GM19395 (cell line): Measurements from ENCODE around the gene TNS3.

ENCODE experiments used
- ATAC-seq: cut with Tn5 transposase; IDR thresholded peaks from one replicate; pipeline ENCODE4 v1.9.1; 2021; ENCODE audit warnings: mild to moderate bottlenecking, moderate library complexity; ENCODE audit not compliant: unreplicated experiment

The TNS3 gene

DNA sequence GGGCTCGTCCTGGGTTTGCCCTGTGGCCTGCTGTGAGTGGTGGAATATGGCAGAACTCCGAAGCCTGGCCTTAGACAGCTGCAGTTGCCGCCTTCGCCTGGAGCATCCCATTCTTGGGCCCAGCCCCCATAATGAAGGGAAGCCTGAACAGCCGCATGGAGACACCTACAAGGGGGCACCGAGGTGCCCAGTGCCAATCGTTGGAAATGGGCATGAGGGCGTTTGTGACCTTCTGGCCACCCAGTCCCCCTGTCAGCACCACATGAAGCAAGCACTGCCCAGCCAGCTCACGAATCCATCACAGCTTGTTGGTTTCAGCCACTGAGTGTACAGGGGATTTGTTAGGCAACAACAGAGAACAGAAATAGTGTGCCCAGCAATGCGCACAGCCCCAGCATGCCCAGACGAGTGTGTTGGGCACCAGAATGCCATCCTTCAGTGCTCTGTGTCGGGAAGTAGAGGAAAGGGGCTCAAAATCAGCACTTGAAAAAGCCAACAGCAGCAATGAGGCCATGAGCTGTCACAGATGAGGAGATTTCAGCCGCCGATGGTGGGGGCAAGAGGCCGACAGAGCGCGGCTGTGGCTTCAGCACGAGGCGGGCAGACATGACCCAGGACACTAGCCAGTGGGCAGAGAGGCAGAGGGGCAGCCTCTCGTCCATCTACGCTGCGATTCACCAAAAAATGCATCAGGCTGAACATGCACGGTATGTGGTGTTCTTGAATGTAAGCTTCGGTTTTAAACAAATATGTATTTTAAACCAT lies 91.2 kb downstream of the TNS3 start:
- no peak for ATAC-seq

DNA sequence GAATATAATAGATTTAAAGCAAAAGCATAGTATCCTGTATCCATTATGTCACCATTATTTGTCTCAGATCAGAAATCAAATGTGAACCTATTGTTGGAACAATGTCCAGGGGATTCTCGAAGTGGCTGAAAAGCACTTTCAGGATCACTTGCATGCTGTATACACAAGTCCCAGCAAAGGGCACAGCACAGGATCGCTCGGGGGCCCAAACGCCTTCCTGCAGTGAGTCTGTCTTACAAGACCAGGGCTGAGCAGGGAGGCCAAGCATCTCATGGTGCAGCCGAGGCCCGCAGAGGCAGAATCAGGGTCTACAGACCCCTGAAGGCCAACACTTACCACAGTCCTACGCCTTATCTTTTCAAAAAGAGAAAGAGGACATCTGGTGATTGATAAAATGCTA lies 92.3 kb downstream of the TNS3 start:
- ATAC-seq: no peak

- no peak for ATAC-seq
Observed at GRCh38 chr7:47488969-47489342, 93.0 kb downstream of the TNS3 start.

GRCh38 chr7:47488201-47488968 lies 93.5 kb downstream of the TNS3 start:
- ATAC-seq: no peak

DNA sequence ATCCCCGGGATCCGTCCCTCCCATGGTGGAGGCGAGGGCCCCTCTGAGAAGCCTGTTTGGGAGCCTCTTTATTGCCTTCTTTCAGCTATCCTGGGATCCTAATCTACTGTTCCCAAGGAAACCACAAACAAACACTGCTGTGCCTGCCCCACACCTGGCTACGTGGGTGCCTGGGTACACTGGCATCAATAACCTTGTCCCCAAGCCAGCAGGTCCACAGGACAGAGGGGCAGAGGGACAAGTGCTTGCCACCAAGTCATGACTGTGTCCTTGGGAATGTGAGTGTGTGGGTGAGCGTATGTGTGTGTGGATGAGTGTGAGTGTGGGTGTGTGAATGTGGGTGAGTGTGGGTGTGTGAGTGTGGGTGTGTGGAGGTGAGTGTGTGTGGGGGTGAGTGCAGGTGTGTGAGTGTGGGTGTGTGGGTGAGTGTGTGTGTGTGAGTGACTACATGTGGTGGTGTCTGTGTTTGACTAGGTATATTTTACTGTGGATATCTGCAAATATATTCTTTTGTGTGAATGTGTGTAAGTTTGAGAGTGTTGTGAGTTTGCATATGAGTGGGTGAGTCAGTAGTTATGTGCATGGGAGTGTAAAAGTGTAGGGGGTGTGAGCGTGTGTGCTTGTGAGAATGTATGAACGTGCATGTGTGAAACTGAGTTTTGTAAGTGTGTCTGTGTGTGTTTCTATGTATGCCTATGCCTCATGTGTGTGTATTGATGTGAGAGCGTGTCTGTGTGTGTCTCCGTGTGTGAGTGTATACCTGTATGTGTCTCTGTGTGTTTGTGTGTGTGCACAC lies 96.1 kb downstream of the TNS3 start:
- no peak for ATAC-seq

DNA sequence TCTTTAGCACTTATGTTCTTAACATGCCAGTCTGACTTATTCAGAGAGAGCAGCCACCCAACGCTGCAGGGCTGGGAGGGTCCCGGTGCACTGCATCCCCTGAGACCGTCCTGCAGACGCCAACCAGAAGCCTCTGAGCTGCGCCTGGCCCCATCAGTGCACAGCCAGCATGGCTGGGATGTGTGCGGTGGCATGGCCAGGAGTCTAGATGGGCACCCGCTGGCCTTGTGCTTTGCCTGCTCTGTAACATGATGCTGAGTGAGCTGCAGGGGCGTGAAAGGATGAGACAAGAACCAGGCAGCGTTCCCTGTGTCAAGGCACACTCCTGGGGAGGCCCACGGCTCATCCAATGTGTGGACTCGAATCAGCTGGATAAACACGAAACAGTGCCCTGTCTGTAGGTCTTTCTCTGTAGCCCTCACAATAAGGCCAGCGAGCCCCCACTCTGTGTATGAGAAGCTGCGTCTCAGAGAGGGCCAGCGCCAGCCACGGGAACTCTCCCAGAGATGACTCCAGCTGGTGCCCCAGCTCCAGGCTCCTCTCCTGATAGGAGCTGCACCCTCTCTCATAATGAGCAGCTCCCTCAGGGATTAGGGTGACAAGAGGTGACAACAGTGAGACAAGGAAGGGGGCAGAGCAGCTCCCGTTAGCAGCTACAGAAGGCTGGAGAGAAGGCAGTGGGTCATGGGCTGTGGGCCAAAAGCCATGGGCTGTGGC lies 96.8 kb downstream of the TNS3 start:
- no peak for ATAC-seq

DNA sequence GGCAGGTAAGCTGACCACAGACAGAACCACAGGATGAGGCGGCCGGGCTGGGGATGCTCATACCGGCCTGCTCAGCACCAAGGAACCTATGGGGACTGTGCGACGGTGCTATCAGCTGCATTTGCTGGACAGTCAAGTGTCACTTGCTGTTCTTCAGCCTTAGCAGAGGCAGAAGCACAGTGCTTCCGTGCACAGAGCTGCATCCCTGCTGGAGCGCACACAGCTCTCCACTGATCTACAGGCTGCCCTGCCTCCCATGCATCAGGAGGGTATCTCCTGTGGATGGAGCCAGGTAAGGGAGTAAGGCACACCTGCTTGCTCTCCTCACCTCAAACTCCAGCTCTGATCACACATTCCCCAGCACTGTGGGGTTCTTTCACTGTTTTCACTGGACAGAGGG lies 97.5 kb downstream of the TNS3 start:
- no peak for ATAC-seq

GRCh38 chr7:47483604-47484273 lies 98.2 kb downstream of the TNS3 start:
- no peak for ATAC-seq

DNA sequence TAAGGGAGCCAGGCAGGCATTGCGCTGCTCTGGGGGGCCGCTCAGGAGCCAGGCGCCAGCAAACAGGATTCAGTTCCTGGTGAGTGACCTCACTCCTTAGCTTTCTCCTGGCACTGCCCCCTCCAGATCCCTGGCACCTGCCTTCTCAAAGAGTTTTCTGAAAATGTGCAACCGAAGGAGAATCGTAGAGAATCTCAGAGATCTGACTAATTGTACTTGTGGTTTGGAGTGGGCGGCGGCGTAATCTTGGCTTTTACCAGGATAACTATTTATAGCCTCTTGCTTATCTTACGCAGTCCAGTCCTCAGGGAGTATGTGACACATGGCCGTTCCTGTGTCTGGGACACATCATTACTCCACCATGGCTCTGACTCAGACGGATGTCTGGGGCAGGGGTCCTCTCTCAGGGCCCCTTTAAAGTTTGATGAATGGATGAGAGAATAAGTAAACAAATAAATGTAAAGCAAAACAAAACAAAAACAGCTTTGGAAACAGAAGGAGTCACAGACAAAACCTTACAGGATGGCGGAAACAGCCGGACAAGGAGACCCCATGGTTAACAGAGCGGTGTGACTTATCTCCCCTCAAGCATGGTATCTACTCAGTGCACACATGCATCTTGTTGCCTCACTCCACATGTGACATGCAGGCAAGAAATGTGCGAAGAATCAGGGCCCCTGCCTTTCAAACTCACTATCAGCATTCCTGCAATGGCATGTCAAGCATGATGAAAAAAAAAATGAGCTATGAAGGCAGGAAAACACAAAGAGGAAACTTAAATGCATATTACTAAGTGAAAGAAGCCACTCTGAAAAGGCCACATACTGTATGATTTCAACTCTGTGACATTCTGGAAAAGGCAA lies 99.7 kb downstream of the TNS3 start:
- no peak for ATAC-seq

- no peak for ATAC-seq
Observed at GRCh38 chr7:47481541-47482012, 100.3 kb downstream of the TNS3 start.

DNA sequence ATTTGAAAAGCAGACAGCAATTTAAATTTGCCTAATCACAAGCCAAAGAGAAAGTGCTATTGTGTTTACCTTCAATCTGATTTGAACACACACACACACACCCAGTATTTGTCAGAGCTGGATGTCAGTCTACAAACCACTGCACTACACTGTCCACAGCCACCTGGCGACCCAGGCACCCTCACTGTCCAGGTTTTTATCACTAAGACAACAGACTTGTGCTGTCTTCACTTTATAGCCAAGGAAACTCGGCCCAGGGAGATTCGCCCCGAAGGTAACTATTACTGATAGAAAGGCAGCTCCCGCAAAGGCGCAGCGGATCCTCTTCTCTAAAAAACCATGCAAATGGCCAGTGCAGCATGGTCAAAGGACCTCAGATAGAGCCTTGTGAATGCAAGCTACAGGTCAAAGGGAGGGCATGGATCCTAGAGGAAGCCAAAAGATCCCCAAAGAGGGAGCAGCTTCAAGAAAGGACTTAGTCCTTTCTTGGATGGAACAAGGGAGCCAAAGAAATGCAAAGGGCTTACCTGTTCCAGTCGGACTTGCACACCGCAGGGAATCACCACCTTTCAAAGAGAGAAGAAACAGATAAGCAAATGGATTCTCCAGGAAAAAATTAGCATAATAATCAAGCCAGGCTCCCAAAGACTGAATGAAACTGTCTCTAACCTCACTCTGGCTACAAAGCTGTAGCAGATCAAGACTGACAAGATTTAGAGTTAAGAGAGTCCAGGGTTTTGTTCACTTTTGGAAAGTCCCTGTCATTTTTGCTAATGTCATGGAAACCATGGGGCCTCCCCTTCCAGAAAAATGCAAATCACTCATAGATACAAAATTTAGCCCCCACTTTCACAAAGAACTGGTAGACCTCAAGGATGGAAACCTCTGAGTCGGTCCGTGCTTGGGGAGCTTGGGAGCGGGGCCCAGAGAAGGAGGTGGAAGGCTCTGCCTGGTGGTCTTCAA lies 101.1 kb downstream of the TNS3 start:
- ATAC-seq: peak; percentile 68

DNA sequence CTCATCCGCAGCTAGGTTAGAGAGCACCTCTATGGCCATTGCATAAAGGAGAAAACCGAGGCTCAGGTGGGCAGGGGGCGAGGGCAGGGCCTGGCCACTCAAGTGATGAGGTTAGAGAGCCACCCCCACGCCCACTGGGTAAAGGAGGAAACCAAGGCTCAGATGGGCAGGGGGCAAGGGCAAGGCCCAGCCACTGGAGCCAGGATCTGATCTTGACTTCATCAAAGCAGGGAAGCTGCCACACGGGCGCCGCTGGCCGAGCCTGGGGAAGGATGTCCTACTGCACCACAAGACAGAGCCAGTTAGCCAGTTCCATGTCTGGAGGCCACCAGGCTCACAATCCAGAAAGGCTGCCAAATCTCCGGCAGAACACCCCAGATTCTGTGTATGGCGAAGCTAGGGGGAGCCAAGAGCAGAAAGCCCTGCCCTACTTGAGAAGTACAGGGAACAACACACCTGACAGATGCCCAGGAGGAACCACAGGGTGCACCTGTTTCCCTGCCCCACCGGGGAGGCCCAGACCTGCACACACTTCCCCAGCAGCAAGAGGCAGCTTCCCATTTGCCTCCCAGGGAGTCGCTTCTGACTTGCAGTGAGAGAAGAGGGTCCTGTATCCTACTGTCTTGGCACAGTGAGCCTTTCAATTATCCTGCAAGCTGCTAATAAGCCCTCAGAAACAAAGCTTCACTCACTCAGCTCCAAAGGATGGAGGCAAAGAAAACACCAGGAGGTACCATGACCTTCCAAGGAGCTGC lies 101.9 kb downstream of the TNS3 start:
- ATAC-seq: peak; percentile 15

- ATAC-seq: no peak
Observed at GRCh38 chr7:47478926-47479711, 102.8 kb downstream of the TNS3 start.

DNA sequence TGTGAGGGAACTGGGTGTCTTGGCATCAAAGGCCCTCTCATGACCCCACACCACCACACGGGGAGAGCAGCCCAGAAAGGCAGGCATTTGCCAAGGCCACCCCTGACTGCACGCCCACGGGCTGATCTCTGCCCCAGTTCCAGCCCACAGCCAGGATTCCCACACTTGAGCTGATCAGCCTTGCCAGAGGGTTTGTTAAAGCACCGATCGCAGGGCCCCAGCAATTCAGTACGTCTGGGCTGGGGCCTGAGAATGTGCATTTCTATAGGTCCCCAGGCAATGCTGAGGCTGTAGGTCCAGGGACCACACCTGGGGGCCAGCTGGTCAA lies 103.9 kb downstream of the TNS3 start:
- no peak for ATAC-seq

DNA sequence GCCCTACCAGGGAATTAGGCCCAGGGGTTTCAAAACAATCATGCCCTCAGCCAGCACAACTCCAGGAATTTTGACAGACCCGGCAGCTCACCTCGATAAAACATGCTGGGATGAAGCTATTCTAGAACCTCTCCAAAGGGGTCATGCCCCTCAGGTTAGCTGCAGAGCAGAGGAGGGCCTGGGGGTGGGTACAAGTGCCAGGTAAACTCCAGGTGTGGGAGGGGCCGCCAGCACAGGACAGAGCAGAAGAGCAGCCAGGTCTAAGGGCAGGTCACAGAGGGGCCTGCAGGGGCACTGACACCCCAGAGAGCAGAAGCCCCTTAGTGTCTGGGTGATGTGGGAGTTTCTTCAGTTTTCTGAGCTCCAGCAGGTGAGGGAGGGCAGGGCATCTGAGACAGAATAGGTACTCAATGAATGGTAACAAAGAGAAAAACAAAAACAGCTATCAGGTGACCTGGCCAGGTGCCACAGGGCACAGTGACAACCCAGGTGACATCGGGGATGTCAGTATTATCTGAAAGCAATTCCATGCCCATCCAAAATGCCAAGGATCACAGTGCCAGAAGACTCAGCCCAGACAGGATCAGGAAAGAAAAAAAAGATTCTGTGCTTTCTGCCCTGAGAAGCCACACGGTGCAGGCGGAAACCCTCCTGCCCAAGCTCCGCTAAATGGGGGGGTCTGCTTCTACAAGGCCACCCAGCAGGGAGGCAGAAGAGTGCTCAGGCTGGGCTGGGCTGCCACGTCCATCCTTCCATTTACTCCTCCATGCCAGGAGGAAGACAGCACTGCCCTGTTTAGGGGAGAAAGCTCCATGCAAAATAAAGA lies 104.5 kb downstream of the TNS3 start:
- no peak for ATAC-seq

DNA sequence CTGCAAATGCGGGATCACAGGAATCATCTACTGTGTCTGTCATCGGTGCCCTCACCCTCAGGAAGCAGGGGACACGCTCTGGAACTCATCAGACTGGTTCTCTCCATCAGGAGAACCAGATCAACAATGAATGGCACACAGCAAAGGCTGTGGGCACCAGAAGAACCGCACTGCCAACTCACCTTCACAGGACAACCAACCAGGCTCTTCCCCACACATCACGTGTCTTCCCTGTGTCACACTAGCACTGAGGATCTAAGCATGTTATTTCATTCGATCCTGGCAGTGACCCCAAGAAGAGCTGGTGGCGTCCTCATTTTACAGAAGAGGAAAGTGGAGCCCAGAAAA lies 106.1 kb downstream of the TNS3 start:
- no peak for ATAC-seq
